Bladder microvascular endothelial cell (primary cell): ENCODE results near the gene RDH8. TPM values are rescaled to one million over a fixed set of nuclear protein-coding genes. Genes with fewer than 3 reads are reported as not detected.

Source experiments
- total RNA-seq: library from RNA; depleted of rRNA; stranded (reverse); fragments of >200 nt; gene quantifications from 2 replicates; pipeline ENCODE4 v1.2.3, GENCODE V29; 2014

RDH8 gene
- not detected in 2 replicates for total RNA-seq

DNA sequence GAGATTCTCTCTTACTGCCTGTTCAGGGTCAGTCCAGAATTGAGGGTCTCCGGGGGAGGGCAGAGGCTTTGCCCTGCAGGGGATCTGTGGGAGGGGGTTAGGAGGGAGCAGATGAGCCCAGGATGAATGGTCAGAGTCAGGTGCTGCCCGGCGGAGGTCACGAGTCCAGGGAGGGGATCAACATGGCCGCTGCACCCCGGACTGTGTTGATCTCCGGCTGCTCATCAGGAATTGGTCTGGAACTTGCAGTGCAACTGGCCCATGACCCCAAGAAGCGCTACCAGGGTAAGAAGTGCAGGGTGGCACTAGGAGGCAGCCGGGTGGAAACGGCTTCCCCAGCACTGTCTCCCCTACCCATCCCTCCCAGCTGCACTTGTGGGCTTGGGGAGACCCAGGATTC lies at the start of gene RDH8:
TSS of gene RDH8 (plus strand) at position 168 of the 400 bp plus-strand sequence. CDS start at position 183, 15 bp downstream.

GRCh38 chr19:10010247-10010691 lies 3.0 kb upstream of the RDH8 start, which contains the start of gene COL5A3:
COL5A3 (minus strand) TSS chr19:10010504; CDS start chr19:10010385, 119 bp downstream.

Other genes starting within 250 kb of the RDH8 start
- gene ZNF846, start 244.7 kb upstream of the RDH8 start, total RNA-seq: 5.0 and 7.2 TPM in 2 replicates
- 7.6 and 9.4 TPM in 2 replicates for gene FBXL12, start 194.4 kb upstream of the RDH8 start, total RNA-seq
- 180 and 305 TPM in 2 replicates for gene UBL5, start 185.6 kb upstream of the RDH8 start, total RNA-seq
- gene PIN1, start 178.2 kb upstream of the RDH8 start, total RNA-seq: 101 and 123 TPM in 2 replicates
- 1.6 and 2.6 TPM in 2 replicates for gene OLFM2, start 77.0 kb upstream of the RDH8 start, total RNA-seq
- gene COL5A3, start 3.0 kb upstream of the RDH8 start, total RNA-seq: 0.19 and 1.8 TPM in 2 replicates
- 24.3 and 29.4 TPM in 2 replicates for gene SHFL, start 72.8 kb downstream of the RDH8 start, total RNA-seq
- gene ANGPTL6, start 89.2 kb downstream of the RDH8 start, total RNA-seq: 0.25 TPM in 1 of 2 replicates, not detected in the other
- gene PPAN, start 92.9 kb downstream of the RDH8 start, total RNA-seq: 21.0 and 28.9 TPM in 2 replicates
- 1.1 and 4.3 TPM in 2 replicates for gene P2RY11, start 98.2 kb downstream of the RDH8 start, total RNA-seq
- 261 and 308 TPM in 2 replicates for gene EIF3G, start 106.4 kb downstream of the RDH8 start, total RNA-seq
- gene DNMT1, start 181.5 kb downstream of the RDH8 start, total RNA-seq: 36.4 and 63.2 TPM in 2 replicates
- 0.65 and 0.69 TPM in 2 replicates for gene S1PR2, start 217.8 kb downstream of the RDH8 start, total RNA-seq
- 20.1 TPM in 2 replicates for gene MRPL4, start 238.7 kb downstream of the RDH8 start, total RNA-seq